NCI-H345 treated with DMSO at 0.1 percent for 48 hours (cell line): ENCODE results near the gene ABLIM2.

ENCODE experiments used
- DNase-seq: peaks from one replicate; lab custom pipeline; 2025; ENCODE audit not compliant: unreplicated experiment; lab: John Stamatoyannopoulos, UW

ABLIM2 gene

DNA sequence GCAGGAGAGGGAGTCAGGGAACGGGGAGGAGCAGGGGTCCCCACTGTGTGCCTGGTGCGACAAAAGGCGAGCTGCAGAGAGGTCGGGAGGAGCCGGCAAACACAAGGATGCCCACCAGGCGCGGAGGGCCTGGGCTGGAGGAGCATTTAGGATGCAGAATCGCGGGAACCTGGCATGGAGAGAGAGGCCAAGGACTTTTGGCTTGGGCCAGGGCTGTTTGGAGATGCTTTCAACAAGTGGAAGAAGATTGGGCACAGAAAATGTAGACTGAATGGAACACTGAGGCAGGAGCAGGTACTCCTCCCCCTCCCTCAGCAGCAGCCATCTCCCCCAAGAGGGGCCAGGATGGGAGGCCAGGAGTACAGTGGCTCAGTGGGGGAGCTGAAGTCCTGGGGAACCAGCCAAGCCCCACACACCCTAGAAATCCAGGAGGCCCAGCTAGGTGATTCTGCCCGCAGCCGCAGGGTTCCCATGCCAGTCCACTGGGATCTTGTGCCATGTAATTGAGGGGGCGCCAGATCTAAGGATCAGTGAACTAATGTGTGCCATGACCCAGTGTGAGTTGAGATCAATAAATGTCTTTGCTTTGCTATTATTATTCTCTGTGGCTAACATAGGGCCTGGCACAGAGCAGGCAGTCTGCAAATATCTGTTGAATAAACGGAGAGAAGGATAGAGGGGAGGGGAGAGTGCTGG lies 1.1 kb upstream of the ABLIM2 start:
- DNase-seq = no peak

DNA sequence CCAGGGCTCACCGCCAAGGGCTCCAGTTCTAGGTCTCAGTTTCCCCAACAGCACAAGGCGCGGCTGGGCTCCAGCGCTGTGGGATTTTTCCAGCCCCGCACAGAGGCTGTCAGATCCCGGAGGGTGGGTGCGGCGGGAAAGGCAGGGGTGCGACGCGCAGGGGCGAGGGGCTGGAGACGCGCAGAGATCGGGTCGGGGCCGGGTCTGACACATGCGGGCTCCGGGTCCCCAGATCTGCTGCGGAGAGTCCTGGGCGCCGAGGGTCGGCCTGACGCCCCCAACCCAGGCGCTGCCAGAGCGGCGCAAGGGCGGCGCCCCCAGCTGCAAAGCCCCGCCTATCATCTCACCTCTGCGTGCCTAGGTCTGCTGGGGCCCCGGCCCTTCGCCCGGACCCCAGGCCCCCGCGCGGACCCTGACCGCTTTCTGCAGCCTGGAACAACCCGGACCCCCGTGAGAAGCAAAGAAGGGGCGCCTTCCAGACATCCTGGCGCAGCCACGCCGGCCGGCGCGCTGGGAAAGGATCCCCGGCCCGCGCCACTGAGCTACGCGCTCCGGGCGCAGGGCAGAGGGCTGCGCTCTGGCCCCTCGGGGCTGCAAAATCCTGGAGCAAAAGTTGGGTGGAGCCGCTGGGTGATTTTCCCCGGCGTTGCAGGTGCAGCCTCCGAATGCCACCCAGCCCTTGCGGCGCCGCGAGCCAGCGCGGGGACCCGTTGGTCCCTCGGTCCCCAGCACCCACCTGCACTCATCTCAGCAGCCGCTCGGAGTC lies 486 bp downstream of the ABLIM2 start:
- no peak for DNase-seq

DNA sequence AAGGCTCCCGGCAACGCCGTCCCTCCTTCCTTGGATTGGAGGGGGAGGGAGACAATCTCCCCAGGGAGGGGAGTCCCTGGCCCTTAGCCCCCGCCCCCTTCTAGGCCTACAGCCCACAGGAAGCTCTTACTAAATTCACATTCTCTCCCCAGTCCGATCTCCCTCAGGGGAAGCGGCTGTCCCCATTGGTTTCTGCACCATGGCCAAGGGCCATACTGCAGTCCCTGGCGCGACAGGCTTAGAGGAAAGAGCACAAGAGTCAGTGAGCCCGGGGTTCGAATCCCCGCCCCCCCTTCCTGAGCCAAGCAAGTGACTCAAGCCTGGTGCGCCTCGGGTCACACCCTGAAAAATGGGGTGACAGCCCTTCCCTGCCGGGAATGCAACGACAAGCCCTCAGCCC lies 1.1 kb downstream of the ABLIM2 start:
- no peak for DNase-seq

DNA sequence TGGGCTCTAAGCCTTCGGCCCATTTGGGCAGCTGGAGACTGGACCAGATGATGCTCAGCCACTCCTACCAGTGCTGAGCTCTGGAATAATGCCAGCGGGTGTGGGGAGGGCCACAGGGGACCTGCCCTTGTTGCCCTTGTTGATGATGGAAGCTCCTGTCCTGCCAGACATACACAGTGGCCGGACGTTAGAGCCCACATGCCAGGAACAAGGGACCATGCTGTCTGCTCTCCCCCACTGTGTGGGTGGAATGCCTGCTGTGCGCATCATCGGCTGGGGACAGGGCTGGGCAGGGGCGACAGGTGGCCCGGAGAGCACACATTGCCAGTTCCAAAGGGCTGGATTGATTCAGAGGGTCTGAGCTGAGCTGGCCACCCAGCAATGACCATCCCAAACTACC lies 2.0 kb downstream of the ABLIM2 start:
- DNase-seq = no peak

DNA sequence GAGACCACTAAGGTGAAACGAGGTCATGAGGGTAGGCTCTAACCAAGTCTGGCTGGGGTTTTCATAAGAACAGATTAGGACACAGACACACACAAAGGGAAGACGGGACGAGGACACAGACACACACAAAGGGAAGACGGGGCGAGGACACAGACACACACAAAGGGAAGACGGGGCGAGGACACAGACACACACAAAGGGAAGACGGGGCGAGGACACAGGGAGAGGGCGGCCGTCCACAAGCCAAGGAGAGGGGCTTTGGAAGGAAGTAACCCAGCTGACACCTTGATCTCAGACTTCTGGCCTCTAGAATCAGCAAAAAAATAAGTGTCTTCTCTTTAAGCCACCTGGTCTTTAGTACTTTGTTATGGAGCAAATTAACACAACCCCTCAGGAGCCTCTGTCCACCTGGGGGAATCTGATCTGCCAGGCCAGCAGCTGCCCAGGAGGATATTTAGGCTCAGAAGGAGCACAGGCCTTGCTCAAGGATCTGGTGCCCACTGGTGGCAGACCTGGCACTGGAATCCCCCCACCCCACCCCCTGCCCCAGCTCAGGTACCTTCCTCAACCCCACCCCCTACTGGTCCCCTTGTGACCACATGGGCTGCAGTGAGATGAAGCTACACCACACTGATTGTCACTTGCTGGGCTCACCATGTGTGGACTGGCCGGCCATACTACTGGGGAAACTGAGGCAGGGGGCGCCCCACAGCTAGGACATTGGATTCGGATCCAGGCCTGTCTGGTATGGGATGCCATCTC lies 2.8 kb downstream of the ABLIM2 start:
- DNase-seq = no peak

DNA sequence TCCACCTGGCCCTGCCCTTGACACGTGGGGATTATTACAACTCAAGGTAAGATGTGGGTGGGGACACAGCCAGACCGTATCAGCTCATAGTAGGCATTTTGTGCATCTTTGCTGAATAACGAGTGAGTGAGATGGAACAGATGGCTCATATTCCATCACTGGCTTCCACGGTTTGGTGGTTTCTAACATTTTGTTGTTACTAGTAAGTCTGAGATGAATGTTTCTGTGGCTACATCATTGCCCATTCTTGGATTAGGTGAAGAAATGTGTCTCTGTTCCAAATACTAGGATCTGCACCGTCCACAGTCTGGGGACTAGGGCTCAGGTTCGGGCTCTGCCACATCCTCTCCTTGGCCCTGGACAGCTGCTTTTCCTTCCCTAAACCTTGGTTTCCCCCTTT lies 3.6 kb downstream of the ABLIM2 start:
- no peak for DNase-seq

DNA sequence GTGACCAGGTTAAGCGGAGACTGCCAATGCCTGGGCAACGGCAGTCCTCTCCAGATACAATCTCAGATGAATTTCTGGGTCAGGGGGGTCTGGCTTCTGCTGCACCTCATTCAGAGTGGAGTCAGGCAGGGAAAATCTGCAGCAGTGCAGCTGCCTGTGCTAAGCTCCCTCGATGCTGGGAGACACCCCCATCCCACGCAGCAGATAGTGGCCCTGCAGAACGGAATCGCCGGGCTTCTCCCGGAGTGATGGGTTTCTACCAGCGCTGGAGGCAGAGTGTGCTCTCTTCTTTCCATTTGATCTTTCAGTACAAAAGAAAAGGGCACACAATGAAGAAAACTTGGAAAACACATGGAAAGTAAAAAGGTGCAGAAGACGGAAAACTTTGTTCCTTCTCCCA lies 5.2 kb downstream of the ABLIM2 start:
- no peak for DNase-seq

DNA sequence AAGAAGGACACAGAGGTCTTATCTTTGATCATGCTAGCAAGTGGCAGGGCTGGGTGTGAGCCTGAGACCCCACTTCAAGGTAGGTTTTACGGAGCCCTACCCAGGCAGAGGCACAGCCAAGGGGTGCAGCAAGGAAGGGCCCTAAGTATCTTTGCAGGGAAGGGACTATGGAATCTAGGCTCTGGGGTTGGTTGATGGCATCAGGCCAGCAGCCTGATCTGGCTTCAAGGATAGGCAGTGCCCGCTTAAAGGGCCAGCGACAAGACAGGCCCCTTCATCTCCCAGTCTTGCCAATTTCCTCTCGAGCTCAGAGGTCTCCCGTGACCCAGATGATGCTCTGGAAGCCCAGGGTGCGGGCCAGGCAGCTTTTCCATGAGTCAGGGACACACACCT lies 5.8 kb downstream of the ABLIM2 start:
- DNase-seq = no peak

DNA sequence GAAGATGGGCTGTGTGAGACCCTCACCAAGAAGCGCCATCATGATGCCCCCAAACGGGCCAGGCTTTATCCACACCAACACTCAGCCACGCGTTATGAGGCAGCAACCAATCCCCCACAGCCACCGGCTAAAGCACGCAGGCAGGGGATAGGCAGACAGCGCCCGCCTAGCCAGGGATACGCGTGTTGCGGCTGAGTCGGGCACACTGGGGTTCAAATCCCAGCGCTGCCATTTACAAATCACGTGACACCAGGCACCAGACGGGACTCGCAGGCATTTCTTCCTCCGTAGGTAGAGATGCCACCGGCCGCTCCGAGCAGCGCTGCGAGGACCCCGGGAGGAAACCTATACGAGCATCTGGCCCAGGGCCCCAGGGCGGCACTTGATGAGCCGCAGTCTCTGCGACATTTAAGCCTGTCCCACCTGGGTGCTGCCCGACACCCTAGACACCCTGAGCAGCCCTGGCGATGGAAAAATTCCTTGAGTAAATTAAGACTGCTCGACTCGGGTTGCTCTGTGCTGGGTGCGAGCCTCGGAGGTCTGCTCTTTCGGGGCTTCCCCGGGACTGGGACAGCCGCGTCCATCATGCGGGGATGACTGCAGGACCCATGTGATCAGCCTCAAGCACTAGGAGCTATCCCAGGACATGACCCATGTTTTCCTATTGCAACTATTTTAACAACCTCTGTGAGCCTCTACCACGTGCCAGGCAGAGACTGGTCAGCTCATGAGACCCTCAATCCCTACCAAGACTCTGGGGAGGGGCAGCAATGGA lies 6.3 kb downstream of the ABLIM2 start:
- no peak for DNase-seq

DNA sequence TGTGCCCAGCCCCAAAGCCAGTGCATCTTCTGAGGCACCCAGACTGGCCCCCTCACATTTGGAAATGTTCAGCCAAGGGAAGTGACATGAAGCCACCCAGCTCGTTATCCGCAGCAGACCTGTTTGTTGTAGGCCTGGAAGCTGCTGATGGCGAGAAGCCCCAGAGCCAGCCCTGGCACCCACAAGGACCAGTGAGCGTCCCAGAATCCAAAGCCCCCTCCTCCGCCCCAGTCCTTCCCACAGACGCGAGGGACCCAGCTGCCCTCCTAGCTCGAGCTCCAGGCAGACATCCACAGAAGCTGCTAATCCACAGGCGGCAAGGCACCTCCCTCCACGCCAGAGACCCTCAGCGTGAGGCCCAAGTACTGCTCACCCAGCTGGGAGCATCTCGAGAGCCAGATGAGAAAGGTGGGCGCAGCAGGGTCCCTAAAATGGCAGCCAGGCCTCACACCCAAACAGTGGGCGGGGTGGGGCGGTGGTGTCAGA lies 7.4 kb downstream of the ABLIM2 start:
- no peak for DNase-seq

DNA sequence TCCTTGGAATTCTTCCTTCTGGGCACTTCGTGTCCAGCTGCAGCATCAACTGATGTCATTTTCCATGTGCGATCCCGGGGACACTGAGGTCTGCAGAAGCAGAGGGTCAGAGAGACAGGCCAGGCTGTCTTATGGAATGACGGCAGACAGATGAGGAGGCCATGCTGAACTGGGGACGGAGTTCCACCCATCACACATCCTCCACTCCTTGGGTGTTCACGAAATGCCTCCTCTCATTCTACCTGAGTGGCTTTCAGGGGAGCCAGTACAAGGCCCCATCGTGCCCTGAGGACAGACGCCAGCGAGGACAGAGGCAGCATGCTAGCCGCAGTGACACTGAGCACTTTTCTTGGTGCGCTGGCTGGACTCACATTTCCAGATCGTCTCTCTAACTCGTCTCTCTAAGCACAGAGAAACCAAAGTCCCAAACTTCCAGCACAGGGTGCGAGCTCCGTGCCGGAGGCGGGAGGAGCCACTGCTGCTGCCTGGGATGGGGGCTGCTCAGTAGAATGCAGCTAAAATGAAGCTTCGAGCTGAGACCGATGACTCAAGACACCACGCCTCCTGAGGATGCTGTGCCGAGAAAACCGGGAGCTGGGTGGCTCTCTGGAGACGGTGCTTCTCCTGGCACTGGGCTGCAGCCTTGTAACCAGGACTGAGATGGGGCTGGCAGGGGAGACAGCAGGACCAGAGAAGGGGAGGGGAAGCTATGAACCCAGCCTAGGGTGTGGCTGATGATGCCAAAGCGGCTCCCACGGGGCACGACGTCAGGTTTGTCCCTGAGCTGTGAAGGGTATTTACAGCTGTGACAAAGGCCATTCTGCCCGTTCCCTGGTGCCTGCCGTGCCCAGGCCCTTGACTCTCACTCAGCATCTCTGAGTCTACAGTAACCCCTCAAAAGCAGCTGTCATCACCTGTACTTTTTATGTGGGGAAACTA lies 8.2 kb downstream of the ABLIM2 start:
- no peak for DNase-seq

DNA sequence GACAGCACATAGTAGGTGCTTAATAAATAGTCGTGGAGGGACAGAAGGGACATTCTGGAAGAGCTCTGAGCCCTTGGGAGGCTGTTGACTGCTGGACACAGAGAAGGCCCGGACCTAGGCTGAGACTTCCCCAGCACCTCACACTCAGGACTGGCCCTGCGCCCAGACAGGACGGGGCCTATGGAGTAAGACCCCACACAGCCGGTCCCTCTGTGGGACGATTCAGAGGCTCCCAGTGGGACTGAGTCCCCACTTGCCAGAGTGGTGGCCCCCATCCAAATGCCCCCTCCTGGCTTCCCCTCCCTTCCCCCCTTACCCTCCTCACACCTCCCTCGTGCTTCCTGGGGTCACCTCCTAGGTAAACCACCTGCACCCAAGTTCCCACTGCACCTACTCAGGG lies 8.9 kb downstream of the ABLIM2 start:
- DNase-seq = no peak

DNA sequence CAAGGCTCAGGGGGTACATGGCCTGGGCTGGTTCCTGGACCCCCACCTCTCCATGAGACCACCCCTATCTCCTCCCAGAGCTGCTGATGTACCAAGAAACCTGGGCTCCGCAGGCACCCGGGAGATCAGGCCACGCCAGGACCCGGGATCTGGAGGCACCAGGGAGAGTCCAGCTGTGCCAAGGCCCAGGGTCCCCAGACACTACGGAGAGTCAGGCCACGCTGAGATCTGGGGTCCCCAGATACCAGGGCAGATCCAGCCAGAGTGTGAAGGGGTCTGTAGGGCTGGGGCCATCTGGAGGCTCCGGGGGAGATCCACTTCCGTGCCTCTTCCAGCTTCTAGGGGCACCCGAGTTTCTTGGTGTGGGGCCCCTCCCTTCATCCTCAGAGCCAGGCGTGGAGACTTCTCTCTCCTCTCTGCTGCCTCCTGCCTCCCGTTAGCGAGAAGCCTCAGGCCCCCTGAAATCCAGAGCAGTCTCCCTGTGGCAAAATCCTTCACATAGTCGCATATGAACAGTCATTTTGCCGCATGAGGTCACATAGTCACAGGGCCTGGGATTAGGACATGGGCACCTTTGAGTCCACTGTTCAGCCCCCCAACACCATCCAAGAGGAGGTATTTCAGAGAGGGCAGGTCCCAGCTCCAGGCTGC lies 9.7 kb downstream of the ABLIM2 start:
- no peak for DNase-seq

DNA sequence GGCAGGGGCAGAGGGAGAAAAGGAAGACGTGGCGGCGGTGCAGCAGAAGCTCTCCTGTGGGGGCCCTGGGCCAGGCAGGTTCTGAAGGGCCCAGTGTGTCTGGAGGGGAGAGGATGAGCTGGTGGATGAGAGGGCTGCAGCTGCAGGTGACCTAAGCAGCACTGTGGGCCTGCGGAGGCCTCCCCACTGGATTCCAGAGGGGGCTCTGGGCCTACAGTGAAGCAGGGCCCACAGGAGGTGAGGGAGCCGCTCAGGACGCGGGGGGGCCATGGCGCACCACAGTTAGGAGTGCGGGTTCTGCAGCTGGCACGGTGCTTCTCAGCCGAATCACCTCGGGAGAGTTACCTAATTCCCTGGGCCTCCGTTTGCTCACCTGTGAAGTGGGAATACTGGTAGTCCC lies 10.5 kb downstream of the ABLIM2 start:
- no peak for DNase-seq

DNA sequence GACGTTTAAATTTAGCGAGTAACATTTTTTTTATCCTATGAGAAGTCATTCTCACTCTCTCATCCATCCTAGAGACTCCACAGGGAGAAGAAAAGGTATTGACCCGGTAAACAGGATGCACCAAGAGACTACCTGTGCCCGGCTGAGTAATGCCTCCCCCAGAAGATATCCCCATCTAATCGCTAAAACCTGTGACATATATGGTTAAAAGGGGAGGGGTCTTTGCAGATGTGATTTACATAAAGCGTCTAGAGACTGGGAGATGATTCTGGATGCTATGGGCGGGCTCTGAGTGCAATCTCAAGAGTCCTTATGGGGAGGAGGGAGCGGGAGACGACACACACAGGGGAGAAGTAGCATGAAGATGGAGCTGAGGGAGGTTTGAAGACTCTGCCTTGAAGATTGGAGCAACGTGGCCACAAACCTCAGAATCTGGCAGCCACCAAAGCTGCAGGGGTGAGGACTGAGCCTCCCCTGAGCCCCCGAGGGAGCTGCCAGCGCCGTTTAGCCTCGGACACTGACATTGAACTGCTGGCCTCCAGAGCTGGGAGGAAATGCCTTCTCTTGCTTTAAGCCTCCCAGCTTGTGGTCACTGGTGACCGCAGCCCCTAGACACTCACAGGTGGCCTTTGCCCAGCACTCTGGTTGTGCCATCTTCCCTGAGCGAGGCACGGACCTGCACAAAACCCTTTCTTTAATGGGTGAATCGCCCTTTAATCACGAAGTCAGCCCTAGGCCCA lies 11.2 kb downstream of the ABLIM2 start:
- DNase-seq = no peak

DNA sequence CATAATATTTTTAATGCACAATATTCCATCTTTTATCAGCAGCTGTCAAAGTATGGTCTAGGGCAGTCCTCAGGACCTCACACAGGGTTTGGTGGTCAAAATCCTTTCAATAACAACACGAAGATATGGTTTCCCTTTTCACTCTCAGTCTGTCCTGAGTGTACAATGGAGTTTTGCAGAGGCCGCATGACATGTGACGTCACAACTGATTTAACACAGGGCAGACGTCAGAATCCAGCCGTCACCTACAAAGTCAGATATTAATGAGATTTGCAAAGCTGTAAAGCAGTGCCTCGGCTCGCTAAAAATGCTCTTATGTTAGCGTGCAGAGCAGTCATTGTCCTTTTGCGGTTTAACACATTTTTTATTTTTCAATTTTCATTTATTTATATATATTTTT lies 12.5 kb downstream of the ABLIM2 start:
- no peak for DNase-seq

DNA sequence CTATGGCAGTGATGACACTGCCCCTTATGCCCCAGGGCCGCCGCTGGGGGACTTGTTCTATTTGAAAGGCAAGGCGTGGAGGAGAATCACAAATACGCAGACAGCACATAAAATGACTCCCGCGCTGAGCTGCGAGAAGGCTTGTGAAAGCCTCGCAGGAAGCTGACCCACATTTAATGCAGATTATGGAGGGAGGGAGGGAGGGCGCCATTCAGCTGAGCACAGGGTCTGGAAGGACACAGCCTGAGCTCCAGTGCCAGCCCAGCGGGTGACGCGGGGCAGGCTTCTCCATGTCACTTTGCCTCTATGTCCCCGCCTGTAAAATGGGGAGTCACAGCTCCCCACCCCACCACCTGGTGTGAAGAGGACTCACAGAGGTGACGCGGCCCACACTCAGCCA lies 14.3 kb downstream of the ABLIM2 start:
- no peak for DNase-seq

DNA sequence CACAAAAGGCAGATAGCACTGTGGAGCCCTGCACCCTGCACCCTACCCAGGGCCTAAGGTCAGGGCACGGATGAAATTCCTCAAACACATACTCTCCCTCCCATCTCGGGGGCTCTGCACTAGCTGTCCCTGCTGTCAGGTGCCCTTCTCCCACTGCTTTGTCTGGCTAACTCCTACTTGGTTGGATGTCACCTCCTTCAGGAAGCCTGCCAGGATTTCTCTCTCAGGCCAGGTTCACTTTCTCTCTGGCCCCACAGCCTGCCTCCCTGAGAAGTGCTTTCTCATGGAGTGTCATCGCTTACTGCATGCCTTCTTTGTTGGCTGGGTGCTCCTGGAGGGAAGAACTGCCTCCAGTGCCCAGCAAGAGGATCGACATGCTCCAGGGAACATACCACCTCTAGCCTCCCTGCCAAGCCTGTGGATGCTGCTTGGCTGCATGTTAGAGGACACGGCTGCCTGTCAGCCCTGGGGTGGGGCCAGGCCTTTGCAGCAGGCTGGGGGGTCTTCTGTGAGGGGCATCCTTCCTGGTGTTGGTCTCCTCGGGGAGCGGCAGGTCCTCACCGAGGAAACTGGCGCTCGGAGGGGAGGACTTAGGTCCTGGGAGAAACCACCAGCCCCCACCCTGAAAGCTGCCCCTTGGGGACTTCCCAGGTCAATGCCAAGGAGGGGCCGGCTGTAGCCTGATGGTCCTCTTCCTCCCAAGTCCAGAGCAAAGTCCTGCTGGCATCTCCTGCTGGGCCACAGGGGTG lies 15.0 kb downstream of the ABLIM2 start:
- no peak for DNase-seq
